OCI-LY7 (cell line): Measurements from ENCODE around the gene RINL. TPM values are rescaled to one million over a fixed set of nuclear protein-coding genes. Genes with fewer than 3 reads are reported as not detected.

Experiments used
- BruUV-seq: library from RNA; stranded (reverse); fragments of 400-500 nt; replicated peaks from 2 replicates; lab custom pipeline; 2021; lab: Mats Ljungman, UMichigan
- CTCF ChIA-PET: fragments of 300-600 bp; sonication (Branson Sonifier 250); formaldehyde crosslinking; loops from one replicate; lab custom pipeline; 2022; ENCODE audit warnings: antibody characterized with exemption; ENCODE audit not compliant: unreplicated experiment; lab: Charles Lee
- POLR2A ChIA-PET: fragments of 300-600 bp; sonication (Branson Sonifier 250); formaldehyde crosslinking; loops from one replicate; lab custom pipeline; 2022; ENCODE audit warnings: antibody characterized with exemption; lab: Charles Lee
- DNase-seq: peaks from one replicate; pipeline ENCODE4 v3.0.0-alpha.2; 2015; ENCODE audit warnings: low spot score
- H2AFZ ChIP-seq: fragments of 200-600 bp; sonication (generic), shearing (Covaris generic); 2 replicates; pipeline ENCODE4 v1.6.1; 2014; ENCODE audit warnings: mild to moderate bottlenecking, antibody characterized with exemption, low read length, moderate library complexity
- H3K27ac ChIP-seq: fragments of 200-600 bp; sonication (generic); 2 replicates; pipeline ENCODE4 v1.5.1; 2014; ENCODE audit warnings: mixed run types, low read depth, mild to moderate bottlenecking, moderate library complexity, low read length, inconsistent platforms; ENCODE audit not compliant: poor library complexity, severe bottlenecking
- H3K36me3 ChIP-seq: fragments of 200-600 bp; sonication (generic); 2 replicates; pipeline ENCODE4 v1.6.1; 2014; ENCODE audit warnings: mild to moderate bottlenecking, antibody characterized with exemption, low read length, moderate library complexity, mixed read lengths; ENCODE audit not compliant: insufficient read depth
- H3K4me1 ChIP-seq: fragments of 200-600 bp; sonication (generic); 2 replicates; pipeline ENCODE4 v1.5.1; 2014; ENCODE audit warnings: mild to moderate bottlenecking, low read length; ENCODE audit not compliant: insufficient read depth, poor library complexity, severe bottlenecking
- H3K4me2 ChIP-seq: fragments of 200-600 bp; sonication (generic); 2 replicates; pipeline ENCODE4 v1.6.1; 2014; ENCODE audit warnings: mild to moderate bottlenecking, low read length
- H3K4me3 ChIP-seq: fragments of 200-600 bp; sonication (generic); 2 replicates; pipeline ENCODE4 v1.5.1; 2014; ENCODE audit warnings: mild to moderate bottlenecking, low read depth, low read length; ENCODE audit not compliant: poor library complexity, severe bottlenecking
- H3K79me2 ChIP-seq: fragments of 200-600 bp; sonication (generic); 2 replicates; pipeline ENCODE4 v1.6.1; 2016; ENCODE audit warnings: low read depth, mild to moderate bottlenecking, low read length, moderate library complexity, mixed read lengths; ENCODE audit not compliant: insufficient read depth
- H3K9me2 ChIP-seq: fragments of 200-600 bp; sonication (generic); 2 replicates; pipeline ENCODE4 v1.6.1; 2016; ENCODE audit warnings: mild to moderate bottlenecking, low read length, mixed read lengths; ENCODE audit not compliant: insufficient read depth
- H3K9me3 ChIP-seq: fragments of 200-600 bp; sonication (generic); 2 replicates; pipeline ENCODE4 v1.6.1; 2014; ENCODE audit warnings: mild to moderate bottlenecking, mixed run types, low read length, mixed read lengths
- H4K20me1 ChIP-seq: fragments of 200-600 bp; sonication (generic); 2 replicates; pipeline ENCODE4 v1.6.1; 2014; ENCODE audit warnings: mild to moderate bottlenecking, antibody characterized with exemption, low read length, moderate library complexity, mixed read lengths; ENCODE audit not compliant: insufficient read depth
- CTCF ChIP-seq: fragments of 200-600 bp; sonication (generic); conservative IDR thresholded peaks from 2 replicates; pipeline ENCODE4 v1.5.1; 2014; ENCODE audit warnings: mild to moderate bottlenecking, antibody characterized with exemption, low read length, moderate library complexity, mixed read lengths
- EZH2phosphoT487 ChIP-seq: fragments of 200-600 bp; sonication (generic); IDR thresholded peaks from 2 replicates; pipeline ENCODE4 v1.6.1; 2018; ENCODE audit warnings: low read depth, borderline replicate concordance, mild to moderate bottlenecking, mixed run types, antibody characterized with exemption, low read length, moderate library complexity, mixed read lengths
- intact Hi-C: fragments of 100-400 bp; cut with micrococcal nuclease; formaldehyde crosslinking; loops from one replicate; pipeline ENCODE4 v1.10.0; 2022; ENCODE audit not compliant: unreplicated experiment
- total RNA-seq, 2 experiments: library from RNA; depleted of rRNA in 1 of 2; stranded (reverse); fragments of >200 nt in 1 of 2; shearing (Covaris generic) in 1 of 2; gene quantifications; 2 replicates each; pipeline ENCODE4 v1.2.3, GENCODE V29; 2014 to 2022

Gene RINL
- total RNA-seq, 2 experiments from 2014 or later = 26.3 to 42.1 TPM

GRCh38 chr19:38917516-38917915 lies 39.4 kb upstream of the RINL start:
- no peak overlapping the region for H2AFZ ChIP-seq
- no peaks in the 10 kb centered on the region for H3K79me2 ChIP-seq
- intact Hi-C loops = no loop called here
- no peaks in the 10 kb centered on the region for H3K4me1 ChIP-seq
- no peak overlapping the region for H3K4me2 ChIP-seq
- DNase-seq = no peak
- no TSS peak for BruUV-seq
- no peak overlapping the region for H3K4me3 ChIP-seq
- ChIA-PET CTCF (no interaction called here), POLR2A (interaction anchor here (0.5 kb wide), 2 partner anchors 156 to 376 kb away, joined by 4 read pairs; no protein-coding TSS in a partner anchor)
- peaks cover 9% of the 10 kb centered on the region; the same call in 1 of the 2 replicates for H3K36me3 ChIP-seq
- no peaks in the 10 kb centered on the region for H3K9me3 ChIP-seq
- H3K27ac ChIP-seq = no peak overlapping the region
- H4K20me1 ChIP-seq = no peaks in the 10 kb centered on the region
- no peaks in the 10 kb centered on the region for H3K9me2 ChIP-seq
- TF ChIP-seq EZH2phosphoT487 = no peak
- TF ChIP-seq CTCF = no peak

- no peak for TF ChIP-seq CTCF
- no peak for TF ChIP-seq EZH2phosphoT487
- Histone ChIP-seq H3K4me2 (no peak overlapping the region), H3K79me2 (no peaks in the 10 kb centered on the region), H3K27ac (no peak overlapping the region), H3K36me3 (no peaks in the 10 kb centered on the region), H3K9me3 (no peaks in the 10 kb centered on the region), H3K9me2 (no peaks in the 10 kb centered on the region), H2AFZ (no peak overlapping the region), H3K4me3 (no peak overlapping the region), H4K20me1 (no peaks in the 10 kb centered on the region), H3K4me1 (no peaks in the 10 kb centered on the region)
- BruUV-seq = no TSS peak
- intact Hi-C loops = no loop called here
- no peak for DNase-seq
- POLR2A ChIA-PET = no interaction called here
- CTCF ChIA-PET = no interaction called here
These were observed 37.5 kb upstream of the RINL start for GRCh38 chr19:38915329-38916321.

GRCh38 chr19:38913958-38914357 lies 35.9 kb upstream of the RINL start:
- Histone ChIP-seq H3K79me2 (no peaks in the 10 kb centered on the region), H3K9me3 (no peaks in the 10 kb centered on the region), H3K9me2 (no peaks in the 10 kb centered on the region), H3K4me2 (no peak overlapping the region), H4K20me1 (no peaks in the 10 kb centered on the region), H2AFZ (no peak overlapping the region), H3K27ac (no peak overlapping the region), H3K36me3 (no peaks in the 10 kb centered on the region), H3K4me3 (no peak overlapping the region), H3K4me1 (no peaks in the 10 kb centered on the region)
- no peak for TF ChIP-seq EZH2phosphoT487
- TF ChIP-seq CTCF = no peak
- ChIA-PET POLR2A (interaction anchor here (0.6 kb wide), 2 partner anchors 111 to 149 kb away, joined by 3 to 4 read pairs; no protein-coding TSS in a partner anchor), CTCF (no interaction called here)
- no peak for DNase-seq
- no TSS peak for BruUV-seq
- intact Hi-C loops = no loop called here
